Measurements from ENCODE around the gene MRM2.

Gene MRM2

DNA sequence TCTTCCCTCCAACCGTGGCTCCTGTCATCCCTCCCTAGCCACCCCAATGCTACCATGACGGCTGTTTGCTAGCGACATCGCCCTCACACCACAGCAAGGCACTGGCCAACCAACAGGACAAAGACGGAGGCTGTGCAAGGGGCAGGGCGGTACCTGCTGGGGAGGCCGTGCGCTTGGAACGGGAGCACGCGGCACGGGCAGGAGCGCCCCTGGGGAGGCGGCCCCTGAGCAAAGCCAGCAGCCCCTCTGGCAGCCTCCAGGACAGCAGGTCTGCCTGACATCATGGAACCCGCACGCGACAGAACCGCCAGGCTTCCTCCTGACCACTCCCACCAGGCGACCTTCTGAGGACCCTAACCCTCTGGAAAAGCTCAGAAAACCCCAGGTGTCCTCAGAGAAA lies 22.0 kb downstream of the MRM2 start:
- no peak for DNase-seq

DNA sequence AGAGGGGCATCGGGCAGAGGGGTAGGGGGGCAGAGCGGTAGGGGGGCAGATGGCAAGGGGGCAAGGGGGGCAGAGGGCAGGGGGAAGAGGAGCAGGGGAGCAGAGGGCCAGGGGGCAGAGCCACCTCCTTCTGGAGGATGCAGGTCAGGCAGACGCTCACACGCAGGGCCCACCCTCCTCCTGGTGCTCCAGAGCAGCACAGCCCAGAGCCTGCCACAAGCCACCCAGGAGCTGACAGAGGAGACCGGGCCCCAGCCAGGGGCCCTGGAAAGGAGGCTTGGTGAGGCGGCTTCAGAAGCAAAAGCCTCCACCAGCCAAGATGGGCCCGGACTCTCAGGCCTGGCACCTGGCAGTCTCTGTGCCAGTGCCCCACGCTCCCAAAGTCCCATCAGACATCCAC lies 22.4 kb downstream of the MRM2 start:
- DNase-seq: no peak

DNA sequence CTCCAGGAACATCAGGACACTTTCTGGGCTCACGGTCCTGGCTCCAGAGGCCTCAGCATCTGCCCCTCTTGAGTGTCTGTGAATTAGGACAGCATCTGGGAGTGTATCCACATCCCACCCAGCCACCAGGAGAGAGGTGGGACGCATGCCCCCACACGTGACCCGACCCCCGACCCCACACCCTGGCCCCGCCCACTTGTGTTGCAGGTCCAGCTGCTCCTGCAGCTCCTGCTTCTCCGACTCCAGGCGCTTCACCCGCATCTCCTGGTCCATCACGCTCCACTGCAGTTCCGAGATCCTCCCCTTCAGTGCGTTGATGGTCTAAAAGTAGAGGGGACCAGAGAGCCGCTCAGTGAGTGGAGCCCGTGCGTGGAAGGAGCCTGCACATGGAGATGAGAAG lies 22.9 kb downstream of the MRM2 start:
- no peak for DNase-seq

DNA sequence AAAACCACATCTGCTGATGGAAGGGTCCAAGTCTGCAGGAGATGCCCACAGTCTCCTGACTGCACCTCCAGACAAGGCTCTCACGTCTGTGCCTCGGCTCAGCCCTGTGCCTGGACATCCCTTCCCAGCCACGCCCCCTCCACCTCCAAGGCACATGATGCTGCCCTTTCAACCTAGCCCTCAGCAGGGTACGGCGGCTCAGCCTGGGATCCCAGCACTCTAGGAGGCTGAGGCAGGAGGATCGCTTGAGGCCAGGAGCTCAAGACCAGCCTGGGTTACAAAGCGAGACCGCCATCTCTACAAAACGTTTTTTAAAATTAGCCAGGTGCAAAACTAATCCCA lies 23.6 kb downstream of the MRM2 start:
- DNase-seq: no peak

DNA sequence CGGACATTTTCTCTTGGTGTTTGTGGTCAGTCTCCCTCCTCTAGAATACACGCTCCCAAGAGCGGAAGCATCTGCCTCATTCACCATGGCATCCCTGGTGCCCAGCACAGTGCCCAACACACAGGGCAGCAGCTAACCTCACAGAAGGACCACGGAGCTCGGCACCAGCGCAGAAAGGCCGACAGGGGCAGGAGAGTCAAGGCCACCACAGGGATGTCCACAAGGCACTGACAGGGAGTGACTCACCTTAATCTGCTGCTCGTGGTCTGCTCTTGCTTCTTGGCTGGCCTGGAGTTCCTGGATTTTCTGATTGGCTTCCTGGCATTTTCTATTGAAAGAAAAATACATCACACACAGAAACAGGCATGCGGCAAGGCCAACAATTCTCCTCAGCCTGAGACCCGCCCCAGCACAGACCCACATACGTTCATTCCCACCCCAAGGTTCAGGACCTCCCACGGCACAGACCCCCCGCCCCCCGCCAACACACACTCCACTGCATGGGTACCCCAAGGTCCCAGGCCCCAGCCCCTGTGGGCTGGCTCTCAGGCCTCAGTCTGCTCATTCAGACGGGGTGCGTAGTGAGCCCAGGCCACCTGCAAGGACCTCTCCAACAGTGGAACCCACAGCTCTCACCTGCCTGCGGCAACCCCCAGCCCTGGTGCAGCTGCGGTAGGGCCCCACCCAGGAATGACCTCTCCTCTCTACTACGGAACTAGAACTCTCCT lies 24.1 kb downstream of the MRM2 start:
- no peak for DNase-seq

DNA sequence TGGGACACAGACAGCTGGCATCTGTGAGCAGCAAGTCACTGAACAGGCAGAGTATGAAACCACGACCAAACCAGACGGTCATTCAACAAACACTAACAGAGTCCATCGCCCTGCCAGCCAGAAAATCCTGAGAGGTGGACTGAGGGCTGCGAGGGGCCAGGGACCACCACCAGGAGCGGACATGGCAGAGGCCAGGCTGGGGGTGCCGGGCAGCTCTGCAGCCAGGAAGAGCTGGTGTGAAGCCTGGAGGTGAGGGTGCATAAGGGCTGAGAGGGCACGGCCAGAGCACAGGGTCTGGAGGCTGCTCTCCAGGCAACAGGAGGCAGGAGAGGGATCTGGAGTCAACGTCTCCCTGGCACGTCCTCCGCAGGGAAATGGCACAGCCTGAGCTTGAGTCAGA lies 24.8 kb downstream of the MRM2 start:
- DNase-seq: no peak

DNA sequence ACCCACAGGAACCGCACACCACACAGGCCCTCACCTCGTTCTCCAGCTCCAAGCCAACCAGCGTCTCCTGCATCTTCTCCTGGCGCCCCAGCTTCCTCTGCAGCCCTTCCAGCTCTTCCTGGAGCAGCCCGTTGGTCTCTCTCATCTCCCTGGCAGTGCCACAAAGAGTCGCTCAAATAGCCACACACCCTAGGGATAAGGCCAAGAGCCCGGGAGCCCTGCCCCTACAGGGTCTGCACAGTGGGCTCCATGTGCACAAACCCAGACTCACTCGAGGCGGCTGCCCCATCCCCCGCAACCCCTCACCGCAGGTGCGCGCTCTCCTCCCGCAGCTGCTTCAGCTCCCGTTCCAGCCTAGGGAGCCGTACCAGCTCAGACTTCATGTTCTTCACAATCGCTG lies 26.2 kb downstream of the MRM2 start:
- DNase-seq: no peak

DNA sequence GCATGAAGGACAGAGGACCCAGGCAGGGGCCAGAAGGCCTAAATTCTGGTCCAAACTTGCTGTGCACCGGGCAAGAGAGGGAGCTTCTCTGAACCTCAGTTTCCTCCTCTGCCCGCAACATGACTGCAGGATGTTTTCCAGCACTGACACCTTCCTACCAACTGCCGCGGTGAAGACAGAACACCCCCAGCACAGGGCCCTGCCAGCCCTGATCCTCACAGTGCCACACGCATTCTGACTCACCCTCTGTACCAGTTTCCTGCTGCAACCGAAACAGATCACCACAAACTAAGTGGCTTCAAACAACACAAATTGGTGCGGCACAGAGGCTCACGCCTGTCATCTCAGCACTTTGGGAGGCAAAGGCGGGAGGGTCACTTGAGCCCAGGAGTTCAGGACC lies 27.4 kb downstream of the MRM2 start:
- no peak for DNase-seq

DNA sequence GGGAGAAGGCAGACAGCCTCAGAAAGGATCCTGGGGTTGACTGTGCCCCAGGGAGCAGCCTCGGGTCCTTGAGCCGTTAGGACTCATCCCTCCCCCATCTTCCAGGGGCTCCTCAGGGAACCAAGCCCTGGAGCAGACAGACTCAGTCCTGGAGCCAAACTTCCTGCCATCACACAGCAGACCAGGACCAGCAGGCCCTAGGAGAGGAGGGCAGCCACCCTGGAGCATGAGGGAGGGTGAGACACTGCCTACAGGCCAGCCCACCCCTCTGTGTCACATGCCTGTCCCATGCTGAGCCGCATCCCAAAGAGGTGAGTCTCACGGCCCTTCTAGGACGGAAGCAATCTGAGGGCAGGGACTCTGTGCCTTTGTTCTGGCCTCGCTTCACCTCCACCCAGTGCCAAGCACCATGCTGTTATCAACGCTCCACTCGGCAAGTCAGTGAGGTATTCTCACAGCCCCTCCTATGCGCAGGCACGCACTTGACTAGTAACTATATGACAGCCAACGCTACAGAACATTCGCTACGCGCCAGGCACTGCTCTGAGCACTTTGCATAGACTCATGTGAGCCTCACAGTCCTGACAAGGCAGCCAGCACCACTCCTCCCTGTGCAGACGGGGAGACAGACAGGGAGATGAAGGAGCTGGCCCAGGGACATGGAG lies 28.3 kb downstream of the MRM2 start:
- no peak for DNase-seq

DNA sequence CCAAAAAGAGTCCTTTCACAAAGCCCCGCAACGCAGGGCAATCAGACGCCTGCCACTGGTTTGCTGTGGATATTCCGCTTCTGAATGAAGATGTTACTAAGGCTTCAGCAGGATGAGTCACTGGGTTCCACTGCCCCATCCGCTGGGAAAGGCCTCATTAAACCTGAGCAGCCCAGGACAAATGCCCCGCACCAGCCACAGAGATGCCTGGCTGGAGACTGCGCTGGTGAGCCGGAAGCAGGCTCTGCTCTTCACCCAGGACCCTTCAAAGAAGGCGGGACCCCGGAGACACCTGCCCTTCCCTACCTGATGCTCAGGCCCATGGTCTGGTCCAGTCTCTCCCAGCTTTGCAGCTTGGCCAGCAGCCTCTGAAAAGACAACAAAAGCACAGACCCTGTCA lies 29.1 kb downstream of the MRM2 start:
- no peak for DNase-seq

DNA sequence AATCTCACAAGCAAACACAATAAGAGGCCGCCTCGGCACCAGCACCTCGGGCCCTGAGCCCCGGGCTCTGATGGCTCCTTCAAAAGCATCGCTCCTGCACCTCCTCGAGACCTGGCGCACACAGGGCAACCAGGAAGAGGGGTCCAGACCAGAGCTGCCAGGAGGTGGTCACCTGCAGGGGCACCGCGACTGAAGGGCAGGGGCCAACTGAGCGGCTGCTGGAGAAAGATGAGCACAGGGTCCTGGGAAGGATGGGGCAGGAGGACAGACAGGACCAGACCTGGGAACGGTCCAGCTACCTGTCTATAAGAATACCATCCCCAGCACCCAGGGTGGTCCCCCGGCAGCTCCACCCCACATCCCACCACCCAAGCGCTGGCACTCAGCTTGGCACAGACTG lies 30.1 kb downstream of the MRM2 start:
- no peak for DNase-seq

DNA sequence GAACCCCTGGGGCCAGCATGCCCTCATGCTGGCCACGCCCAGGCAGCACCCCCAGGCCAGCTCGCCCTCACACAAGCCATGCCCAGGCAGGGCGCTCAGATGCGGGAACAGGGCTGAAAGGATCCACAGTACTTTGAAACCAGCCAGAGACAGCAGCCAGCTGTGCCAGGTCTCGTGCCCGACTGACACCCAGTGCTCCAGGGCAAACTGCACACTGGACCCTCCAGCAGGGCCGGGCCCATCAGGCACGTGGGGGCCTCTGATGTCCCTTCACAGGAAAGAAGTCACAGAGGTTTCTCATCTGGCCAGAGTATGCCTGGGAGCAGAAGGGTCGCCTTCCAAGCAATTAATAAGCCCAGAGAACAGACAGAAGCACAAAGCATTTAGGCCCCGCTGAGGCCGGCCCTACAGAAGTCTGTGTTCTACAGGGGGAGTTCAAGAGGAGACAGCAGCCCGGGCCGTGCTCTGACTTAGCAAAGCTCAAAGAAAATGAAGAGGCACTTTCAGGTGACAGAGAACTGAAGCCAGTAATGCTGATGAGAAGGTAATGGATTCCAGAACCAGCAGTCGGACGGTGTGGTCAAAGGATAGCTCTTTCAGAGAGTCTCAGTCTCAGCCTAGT lies 30.6 kb downstream of the MRM2 start:
- no peak for DNase-seq

DNA sequence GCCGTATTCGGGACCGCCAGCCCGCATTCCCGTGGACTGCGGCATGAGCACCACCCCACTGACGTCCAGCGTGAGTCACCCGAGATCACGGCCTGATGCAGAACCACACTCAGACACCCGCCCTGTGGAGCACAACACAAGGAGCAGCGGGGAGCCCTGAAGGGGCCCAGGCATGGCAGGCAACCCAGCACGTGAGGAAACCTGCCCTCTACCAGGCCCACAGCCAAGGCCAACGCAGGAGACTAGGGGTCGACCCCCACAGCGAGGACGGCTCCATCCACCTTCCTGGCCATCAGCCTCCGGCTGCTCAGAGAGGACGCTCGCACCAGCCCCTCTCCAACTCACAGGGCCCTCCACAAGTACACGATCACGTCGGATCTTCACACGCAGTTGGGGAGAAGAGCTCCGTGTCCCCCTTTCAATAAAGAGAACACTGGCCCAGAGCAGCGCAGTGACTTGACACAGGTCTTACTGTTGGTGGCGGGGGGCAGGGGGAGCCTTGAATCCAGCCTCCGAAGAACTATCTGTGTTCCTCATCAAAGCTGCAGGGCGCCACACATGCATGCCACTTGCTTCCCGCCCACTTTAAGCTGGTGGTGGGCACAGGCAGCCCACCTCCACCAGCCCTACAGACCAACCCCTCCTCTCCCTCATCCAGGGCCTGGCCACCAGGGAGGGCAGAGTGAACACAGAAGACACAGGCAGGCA lies 31.3 kb downstream of the MRM2 start:
- no peak for DNase-seq

DNA sequence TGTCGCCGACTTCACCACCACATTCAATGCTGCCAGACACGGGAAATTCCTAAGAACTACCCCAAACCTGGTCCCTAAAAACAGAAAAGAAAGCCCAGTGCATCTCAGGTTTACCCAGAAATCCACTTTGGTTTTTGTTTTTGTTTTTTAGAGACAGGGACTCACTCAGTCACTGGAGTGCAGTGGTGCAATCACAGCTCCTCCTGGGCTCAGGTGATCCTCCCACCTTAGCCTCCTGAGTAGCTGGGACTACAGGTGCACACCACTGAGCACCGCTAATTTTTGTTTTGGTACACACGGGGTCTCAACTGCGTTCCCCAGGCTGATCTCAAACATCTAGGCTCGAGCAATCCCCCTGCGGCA lies 32.1 kb downstream of the MRM2 start:
- DNase-seq: no peak

DNA sequence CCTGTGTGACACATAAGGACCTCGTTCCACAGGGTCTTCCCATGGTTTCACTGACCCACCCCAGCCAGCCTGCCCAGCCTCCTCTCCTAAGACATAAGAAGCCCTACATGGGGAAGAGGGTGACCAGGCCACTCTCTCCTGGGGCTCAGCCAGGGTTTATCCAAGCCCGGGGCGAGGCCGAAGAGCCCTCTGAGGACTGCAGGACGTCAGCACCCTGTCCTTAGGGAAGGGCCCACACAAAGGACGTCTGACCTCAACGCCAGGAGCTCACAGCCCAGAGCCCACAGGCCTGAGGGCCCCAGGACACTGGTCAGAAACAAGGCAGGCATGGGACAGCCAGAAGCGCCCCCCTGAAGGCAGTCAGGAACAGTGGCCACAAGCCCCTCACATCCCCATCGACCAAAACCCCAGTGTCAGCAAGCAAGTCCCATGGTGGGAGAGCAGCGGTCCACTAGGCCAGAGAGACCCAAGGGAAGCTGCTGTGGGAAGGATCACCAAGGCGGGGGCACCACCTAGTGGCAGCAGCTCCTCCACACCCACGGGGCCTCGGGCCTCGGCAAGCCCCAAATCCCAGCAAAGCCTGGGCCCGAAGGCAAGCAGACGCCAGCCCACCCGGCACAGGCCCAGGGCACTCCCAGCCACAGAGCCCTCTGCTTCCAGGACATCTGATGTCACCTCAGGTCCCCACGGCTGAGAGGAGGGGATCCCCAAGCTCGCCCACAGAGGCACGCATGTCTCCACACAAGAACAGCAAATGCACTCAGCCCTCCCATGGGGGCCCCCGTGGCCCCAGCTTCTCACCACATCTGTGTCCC lies 32.7 kb downstream of the MRM2 start:
- peak; percentile 78 for DNase-seq

DNA sequence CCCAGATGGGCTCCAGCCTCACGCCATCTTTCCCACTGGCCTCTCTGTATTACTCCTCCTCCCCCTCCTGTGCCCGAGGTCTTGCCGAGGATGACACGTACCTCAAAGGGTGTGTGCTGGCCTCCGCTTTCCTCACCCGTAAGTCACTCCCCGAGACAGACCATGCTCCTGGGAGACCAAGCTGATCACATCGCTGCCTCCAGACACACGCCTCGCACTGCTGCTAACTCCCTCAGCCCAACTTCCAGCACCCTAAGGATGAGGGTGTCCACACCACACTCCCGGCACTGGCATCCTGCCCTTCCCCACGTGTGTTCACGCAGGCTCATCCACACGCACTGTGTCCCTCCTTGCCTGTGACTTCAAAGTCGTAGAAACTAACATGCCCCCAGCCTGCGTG lies 33.3 kb downstream of the MRM2 start:
- no peak for DNase-seq

DNA sequence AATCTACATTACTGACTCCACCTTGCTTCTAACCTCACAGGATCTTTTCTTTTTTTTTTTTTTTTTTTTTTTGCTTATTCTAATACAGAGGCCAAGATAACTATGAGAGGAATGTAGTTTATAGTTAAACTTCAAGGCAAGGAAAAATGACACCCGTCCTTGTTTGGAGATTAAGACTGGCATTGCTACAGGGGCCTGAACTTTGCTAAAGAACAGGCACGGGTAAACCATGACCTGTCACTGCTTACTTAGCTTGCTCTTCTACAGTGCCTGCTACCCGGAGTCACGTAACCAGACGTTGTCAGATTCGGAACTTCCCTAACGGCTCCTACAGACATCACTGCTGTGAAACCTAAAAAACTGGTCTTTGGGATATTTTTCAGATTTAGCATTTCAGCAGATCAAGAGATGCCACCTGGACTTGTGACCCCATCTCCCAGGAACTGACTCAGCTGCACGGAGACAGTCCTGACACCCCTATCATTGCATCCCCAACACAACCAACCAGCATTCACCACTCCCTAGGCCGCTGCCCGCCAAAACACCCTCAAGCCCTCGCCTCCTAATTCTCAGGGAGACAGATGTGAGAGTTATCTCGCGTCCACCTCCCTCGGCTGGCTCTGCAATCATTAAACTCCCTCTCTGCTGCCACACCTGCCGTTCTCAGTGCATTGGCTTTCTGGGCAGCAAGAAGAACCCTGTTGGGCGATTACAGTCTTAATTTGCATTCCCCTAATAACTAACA lies 36.8 kb downstream of the MRM2 start:
- DNase-seq: no peak

DNA sequence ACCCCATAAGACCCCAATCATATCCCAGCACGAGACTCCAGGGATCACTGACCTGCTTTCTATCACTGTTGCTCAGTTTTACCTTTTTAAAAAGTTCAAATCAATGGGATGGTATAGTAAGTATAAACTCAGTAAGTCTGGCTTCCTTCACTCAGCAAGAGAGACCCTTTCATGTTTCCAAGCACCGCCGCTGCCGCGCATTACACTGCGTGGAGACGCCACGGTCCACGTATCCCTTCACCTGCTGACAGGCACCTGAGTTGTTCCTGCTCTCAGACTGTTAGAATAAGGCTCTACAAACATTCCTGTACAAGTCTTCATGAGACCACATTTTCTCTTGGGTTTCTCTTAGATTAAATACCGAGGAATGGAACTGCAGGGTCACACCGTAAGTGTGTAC lies 37.6 kb downstream of the MRM2 start:
- no peak for DNase-seq

DNA sequence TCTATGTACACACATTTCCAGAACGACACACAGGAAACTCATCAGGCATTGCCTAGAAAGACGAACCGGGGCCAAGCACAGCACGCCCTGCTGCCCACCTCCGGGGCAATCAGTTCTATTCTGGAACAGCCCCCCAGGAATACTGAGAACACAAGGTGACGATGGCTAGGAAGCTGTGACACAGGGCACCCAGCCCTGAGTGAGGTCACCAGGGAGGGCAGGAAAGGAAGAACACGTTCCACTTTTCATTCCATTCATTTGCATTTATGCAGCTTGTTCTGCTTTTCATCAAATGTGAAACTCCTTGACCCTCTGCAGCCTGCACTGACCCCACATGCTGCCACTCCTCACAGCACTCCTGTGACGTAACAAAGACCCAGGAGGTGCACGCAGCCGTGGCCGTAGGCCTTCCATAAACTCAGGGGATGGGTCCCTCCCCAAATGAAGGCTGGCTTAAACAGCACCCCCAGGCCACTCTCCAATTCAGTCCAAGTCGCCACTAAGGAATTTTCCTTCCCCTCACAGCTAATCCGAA lies 38.2 kb downstream of the MRM2 start:
- no peak for DNase-seq

DNA sequence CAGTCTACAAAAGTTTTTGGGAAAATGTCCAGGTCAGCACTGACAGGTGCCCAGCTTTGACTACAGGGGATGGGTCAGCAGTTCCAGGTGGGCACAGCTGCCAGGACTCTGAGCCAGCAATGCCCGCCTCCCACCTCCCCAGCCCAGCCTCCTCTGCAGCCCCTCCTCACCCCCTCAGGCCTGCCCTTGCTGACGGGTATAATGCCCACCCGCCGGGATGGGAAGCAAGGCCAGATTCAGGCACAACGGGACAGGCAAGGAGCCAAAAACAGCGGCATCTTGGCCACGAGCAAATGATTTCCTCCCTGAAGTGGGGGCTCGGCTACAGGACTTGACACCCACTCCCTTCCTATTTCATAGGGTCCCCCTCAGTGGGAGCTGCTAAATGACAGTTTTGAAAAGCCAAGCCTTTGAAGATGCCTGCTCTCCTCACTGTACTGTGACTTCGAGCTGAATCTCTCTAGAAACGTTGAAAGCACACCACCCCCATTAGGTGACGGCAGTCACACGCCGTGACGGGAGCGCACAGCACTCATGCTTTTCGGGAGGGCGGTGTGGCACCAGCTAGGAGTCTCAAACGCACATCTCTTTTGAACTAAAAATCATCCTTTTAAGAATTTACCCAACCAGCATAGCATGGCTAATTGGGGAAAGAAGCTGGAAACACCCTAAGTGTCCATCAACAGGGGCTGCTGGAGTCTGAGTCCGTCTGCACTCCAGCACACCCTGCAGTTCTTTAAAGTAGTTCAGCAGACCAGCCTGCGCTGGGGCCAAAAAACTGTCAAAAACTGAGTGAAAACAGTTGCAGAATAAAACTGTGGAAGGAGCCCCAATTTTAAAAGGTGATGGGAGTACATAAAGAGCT lies 38.9 kb downstream of the MRM2 start:
- DNase-seq: no peak

DNA sequence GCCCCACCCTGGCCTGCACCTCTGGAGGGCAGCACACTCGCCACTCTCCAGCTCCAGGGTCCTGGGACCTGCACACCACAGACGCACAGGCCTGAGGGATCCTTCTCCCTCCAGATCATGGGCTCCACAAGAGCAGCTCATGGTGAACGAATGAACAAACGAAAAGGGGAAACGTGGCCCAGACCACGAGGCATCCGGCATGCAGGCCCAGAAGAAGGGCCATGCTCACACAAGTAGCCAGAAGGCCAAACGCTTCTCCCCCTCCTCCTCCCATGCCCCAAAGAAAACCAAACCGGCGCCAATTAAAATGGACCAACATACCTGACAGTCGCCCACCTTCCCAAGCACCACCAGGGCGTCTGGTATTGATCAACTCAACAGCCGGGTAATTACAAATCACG lies 39.6 kb downstream of the MRM2 start:
- no peak for DNase-seq
